HepG2 (cell line): ENCODE measurements around the gene SAMD8. TPM values are rescaled to one million over a fixed set of nuclear protein-coding genes. Genes with fewer than 3 reads are reported as not detected.

Source experiments
- ATAC-seq: fragments of 200-7000 bp; cut with Tn5 transposase; 3 replicates; pipeline ENCODE4 v1.9.1; 2020; ENCODE audit warnings: mild to moderate bottlenecking, moderate library complexity
- BruUV-seq: library from RNA; stranded (reverse); fragments of 400-500 nt; replicated peaks from 2 replicates; lab custom pipeline; 2021; lab: Mats Ljungman, UMichigan
- CTCF ChIA-PET: fragments of 300-600 bp; formaldehyde crosslinking; extraction: SDS; loops from one replicate; lab custom pipeline; 2021; ENCODE audit warnings: low total read pairs, inconsistent platforms, low intra/inter-chr PET ratio; lab: Yijun Ruan, JAX
- POLR2A ChIA-PET: fragments of 350-600 bp; sonication (Branson Sonifier 250); formaldehyde crosslinking; loops from one replicate; lab custom pipeline; 2020; ENCODE audit warnings: antibody characterized with exemption, inconsistent platforms; lab: Yijun Ruan, JAX
- DNase-seq: peaks from one replicate; pipeline ENCODE4 v3.0.0-alpha.2; 2015; ENCODE audit warnings: low spot score
- FAIRE-seq: peaks from 3 replicates; lab custom pipeline; 2011; peaks lifted over from hg19 to GRCh38; lab: Jason Lieb, UNC
- H2AFZ ChIP-seq: one replicate; pipeline ENCODE4 v1.6.1; 2011; ENCODE audit warnings: low read length, inconsistent platforms
- H3K27ac ChIP-seq: fragments of 300-600 bp; 3 replicates; pipeline ENCODE4 v1.8.0; 2011; ENCODE audit warnings: mixed run types, mild to moderate bottlenecking, mixed read lengths, low read length, inconsistent platforms; ENCODE audit not compliant: insufficient read depth; ENCODE audit errors: extremely low read length
- H3K27me3 ChIP-seq, 2 experiments: fragments of 200-600 bp in 1 of 2; 2 replicates in 1 of 2; 3 replicates in 1 of 2; pipeline versions ENCODE4 v1.6.0 to v1.8.0; 2011; ENCODE audit warnings: low read length in 2 of 2, mild to moderate bottlenecking in 2 of 2, moderate library complexity in 2 of 2, inconsistent platforms in 1 of 2; ENCODE audit not compliant: insufficient read depth in 2 of 2, control insufficient read depth in 1 of 2
- H3K36me3 ChIP-seq, 2 experiments: fragments of 200-600 bp in 1 of 2; replicated peaks in 1 of 2; 2 replicates in 1 of 2; 3 replicates in 1 of 2; pipeline versions ENCODE4 v1.5.1 to v1.8.0; 2011; ENCODE audit warnings: low read length in 2 of 2, inconsistent platforms in 1 of 2; ENCODE audit not compliant: insufficient read depth in 2 of 2, control insufficient read depth in 1 of 2
- H3K4me1 ChIP-seq: 2 replicates; pipeline ENCODE4 v1.5.1; 2012; ENCODE audit warnings: low read length, inconsistent platforms; ENCODE audit not compliant: insufficient read depth
- H3K4me2 ChIP-seq: 2 replicates; pipeline ENCODE4 v1.6.0; 2011; ENCODE audit warnings: low read depth, low read length, inconsistent platforms
- H3K4me3 ChIP-seq, 3 experiments: fragments of 200-600 bp in 1 of 3; sonication (generic), shearing (Covaris generic) in 1 of 3; replicated peaks in 1 of 3; 2 replicates each; pipeline ENCODE4 v1.5.1; 2011 to 2016; ENCODE audit warnings: low read length in 3 of 3, inconsistent platforms in 2 of 3, low read depth in 2 of 3, mild to moderate bottlenecking in 2 of 3, control low read depth in 1 of 3, mixed read lengths in 1 of 3; ENCODE audit not compliant: insufficient read depth in 1 of 3
- H3K79me2 ChIP-seq: one replicate; pipeline ENCODE4 v1.6.1; 2011; ENCODE audit warnings: low read length, inconsistent platforms; ENCODE audit not compliant: insufficient read depth
- H3K9ac ChIP-seq: 2 replicates; pipeline ENCODE4 v1.6.0; 2011; ENCODE audit warnings: mild to moderate bottlenecking, low read depth, low read length, inconsistent platforms; ENCODE audit not compliant: insufficient read depth
- H3K9me3 ChIP-seq: 2 replicates; pipeline ENCODE4 v1.5.1; 2012; ENCODE audit warnings: mild to moderate bottlenecking, low read length
- H4K20me1 ChIP-seq: 2 replicates; pipeline ENCODE4 v1.6.0; 2011; ENCODE audit warnings: inconsistent platforms, mild to moderate bottlenecking, low read length, moderate library complexity; ENCODE audit not compliant: insufficient read depth
- NCOA2 ChIP-seq: sonication (generic); formaldehyde crosslinking; IDR thresholded peaks from 2 replicates; pipeline ENCODE4 v1.8.0; 2022; ENCODE audit warnings: inconsistent platforms
- NFKBIZ ChIP-seq: IDR thresholded peaks from 2 replicates; pipeline ENCODE4 v1.6.1; 2018; ENCODE audit warnings: missing genetic modification reagents, missing compliant biosample characterization
- NR2F6 ChIP-seq, 2 experiments: IDR thresholded peaks; 2 replicates each; pipeline ENCODE4 v1.6.1; 2016; ENCODE audit warnings: antibody characterized with exemption in 1 of 2, mild to moderate bottlenecking in 1 of 2
- WGBS: methylation state at CpG from one replicate; pipeline ENCODE4 v1.1.6; 2017; ENCODE audit warnings: low lambda C conversion rate; 5-methylcytosine and 5-hydroxymethylcytosine counted together
- in situ Hi-C: cut with HindIII; loops from 2 replicates; pipeline ENCODE4 v1.10.0; 2017; ENCODE audit warnings: low pct_unique_long_range_greater_than_20kb; ENCODE audit not compliant: extremely low pct_ligation_motif_present
- intact Hi-C: fragments of 100-400 bp; cut with micrococcal nuclease; formaldehyde crosslinking; loops from one replicate; pipeline ENCODE4 v1.10.0; 2022; ENCODE audit not compliant: unreplicated experiment
- polyA plus RNA-seq, 8 experiments: library from polyadenylated mRNA; depleted of rRNA in 3 of 8; stranded (reverse) in 7 of 8; unstranded in 1 of 8; fragments of >200 nt; fragmentation: Illumina TruSeq in 4 of 8; extraction: Trizol in 4 of 8; gene quantifications; 2 replicates each; pipeline versions ENCODE4 v1.2.1 to v1.2.3, GENCODE V29; 2011 to 2016; ENCODE audit warnings: low read depth in 4 of 8, missing spikeins in 1 of 8, mixed read lengths in 1 of 8; ENCODE audit not compliant: insufficient read depth in 1 of 8
- total RNA-seq, 5 experiments: library from RNA; depleted of rRNA; stranded (reverse); fragments of >200 nt; fragmentation: Illumina TruSeq; extraction: Trizol; gene quantifications; 2 replicates each; pipeline ENCODE4 v1.2.3, GENCODE V29; 2016; ENCODE audit warnings: low read depth in 1 of 5
- TF ChIP-seq, protein P1 (sequence below): fragments of 450-650 bp; IDR thresholded peaks from 2 replicates; pipeline ENCODE4 v1.6.1; 2017; ENCODE audit warnings: mild to moderate bottlenecking
- TF ChIP-seq, protein P2 (sequence below): sonication (generic); formaldehyde crosslinking; IDR thresholded peaks from 2 replicates; pipeline ENCODE4 v1.4.0; 2020; ENCODE audit warnings: missing genetic modification reagents, mild to moderate bottlenecking, borderline replicate concordance
- TF ChIP-seq, protein P3 (sequence below): sonication (generic); formaldehyde crosslinking; IDR thresholded peaks from 2 replicates; pipeline ENCODE4 v1.5.0; 2020; ENCODE audit warnings: mild to moderate bottlenecking, missing genetic modification reagents, borderline replicate concordance

Gene SAMD8
- total and polyA plus RNA-seq, 2 of the 13 experiments (the other 11 are each of a cell fraction or from before 2014, with no cell fraction given): 10.4 to 13.2 TPM

DNA sequence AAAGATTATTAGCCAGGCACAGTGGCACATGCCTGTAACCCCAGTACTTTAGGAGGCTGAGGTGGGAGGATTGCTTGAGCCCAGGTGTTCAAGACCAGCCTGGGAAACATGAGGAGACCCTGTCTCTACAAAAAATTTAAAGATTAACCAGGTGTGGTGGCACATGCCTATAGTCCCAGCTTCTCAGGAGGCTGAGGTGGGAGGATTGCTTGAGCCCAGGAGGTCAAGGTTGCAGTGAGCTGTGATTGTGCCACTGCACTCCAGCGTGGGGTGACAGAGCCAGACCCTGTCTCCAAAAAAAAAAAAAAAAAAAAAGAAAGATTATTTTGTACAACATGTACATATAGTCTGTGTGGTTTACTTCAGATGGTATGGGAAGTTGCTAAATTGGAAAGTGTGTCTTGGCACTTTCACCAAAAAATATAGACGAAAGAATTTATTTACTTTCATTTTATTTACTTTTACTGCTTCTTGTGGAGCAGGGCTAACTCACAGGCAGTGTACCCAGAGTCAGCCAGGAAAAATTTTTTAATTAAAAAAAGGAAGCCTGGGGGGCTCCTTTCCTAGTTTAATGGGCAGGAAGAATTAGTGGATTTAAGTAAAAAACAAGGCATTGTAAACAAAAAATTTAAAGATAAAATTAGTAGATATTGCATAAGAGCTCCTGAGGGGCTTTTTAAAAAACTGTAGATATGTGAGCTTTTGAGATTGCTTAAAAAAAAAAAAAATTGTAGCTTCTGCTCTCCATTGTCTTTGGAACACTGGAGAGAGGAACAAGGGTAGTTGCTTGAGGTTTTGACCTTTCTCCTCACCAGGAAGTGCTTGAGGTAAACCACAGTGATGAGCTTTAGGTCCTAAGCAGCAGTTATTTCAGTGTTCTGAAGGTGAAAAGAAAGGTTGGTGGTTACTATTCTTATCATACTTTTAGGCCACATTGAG lies 54.5 kb downstream of the SAMD8 start:
- in situ Hi-C loops (no loop called here), intact Hi-C loops (no loop called here)
- BruUV-seq: no TSS peak
- no peak overlapping the region for H2AFZ ChIP-seq
- 20% methylated on average over 2 of the region's 2 CpGs for WGBS
- H3K27me3 ChIP-seq: no peaks in the 10 kb centered on the region
- H3K4me3 ChIP-seq: no peak overlapping the region
- ATAC-seq (no peak), DNase-seq (no peak), FAIRE-seq (no peak)
- H3K4me2 ChIP-seq: 0 out of 2 replicates have a peak overlapping the region, but pooled peaks have one; percentile 8
- POLR2A ChIA-PET: interaction anchor here (2.2 kb wide), 1 partner anchor 44 kb away, joined by 16 read pairs; the partner anchor contains the start of gene VDAC2
- CTCF ChIA-PET: interaction anchor here (1.0 kb wide), 1 partner anchor 11 kb away, joined by 3 read pairs; no protein-coding TSS in a partner anchor
- peaks cover 2% of the 10 kb centered on the region for H3K79me2 ChIP-seq
- no peaks in the 10 kb centered on the region for H4K20me1 ChIP-seq
- H3K9me3 ChIP-seq: no peaks in the 10 kb centered on the region
- H3K27ac ChIP-seq: peak overlapping the region; percentile 34
- H3K4me1 ChIP-seq: peaks cover 51% of the 10 kb centered on the region
- H3K9ac ChIP-seq: no peak overlapping the region
- peaks cover 3 to 4% of the 10 kb centered on the region in 2 experiments; a peak in 3 of 5 replicates for H3K36me3 ChIP-seq
- TF ChIP-seq, protein P1, sequence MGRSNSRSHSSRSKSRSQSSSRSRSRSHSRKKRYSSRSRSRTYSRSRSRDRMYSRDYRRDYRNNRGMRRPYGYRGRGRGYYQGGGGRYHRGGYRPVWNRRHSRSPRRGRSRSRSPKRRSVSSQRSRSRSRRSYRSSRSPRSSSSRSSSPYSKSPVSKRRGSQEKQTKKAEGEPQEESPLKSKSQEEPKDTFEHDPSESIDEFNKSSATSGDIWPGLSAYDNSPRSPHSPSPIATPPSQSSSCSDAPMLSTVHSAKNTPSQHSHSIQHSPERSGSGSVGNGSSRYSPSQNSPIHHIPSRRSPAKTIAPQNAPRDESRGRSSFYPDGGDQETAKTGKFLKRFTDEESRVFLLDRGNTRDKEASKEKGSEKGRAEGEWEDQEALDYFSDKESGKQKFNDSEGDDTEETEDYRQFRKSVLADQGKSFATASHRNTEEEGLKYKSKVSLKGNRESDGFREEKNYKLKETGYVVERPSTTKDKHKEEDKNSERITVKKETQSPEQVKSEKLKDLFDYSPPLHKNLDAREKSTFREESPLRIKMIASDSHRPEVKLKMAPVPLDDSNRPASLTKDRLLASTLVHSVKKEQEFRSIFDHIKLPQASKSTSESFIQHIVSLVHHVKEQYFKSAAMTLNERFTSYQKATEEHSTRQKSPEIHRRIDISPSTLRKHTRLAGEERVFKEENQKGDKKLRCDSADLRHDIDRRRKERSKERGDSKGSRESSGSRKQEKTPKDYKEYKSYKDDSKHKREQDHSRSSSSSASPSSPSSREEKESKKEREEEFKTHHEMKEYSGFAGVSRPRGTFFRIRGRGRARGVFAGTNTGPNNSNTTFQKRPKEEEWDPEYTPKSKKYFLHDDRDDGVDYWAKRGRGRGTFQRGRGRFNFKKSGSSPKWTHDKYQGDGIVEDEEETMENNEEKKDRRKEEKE: no peak
- no peak for TF ChIP-seq NFKBIZ (CRISPR knock-in tag)
- TF ChIP-seq, protein P2, sequence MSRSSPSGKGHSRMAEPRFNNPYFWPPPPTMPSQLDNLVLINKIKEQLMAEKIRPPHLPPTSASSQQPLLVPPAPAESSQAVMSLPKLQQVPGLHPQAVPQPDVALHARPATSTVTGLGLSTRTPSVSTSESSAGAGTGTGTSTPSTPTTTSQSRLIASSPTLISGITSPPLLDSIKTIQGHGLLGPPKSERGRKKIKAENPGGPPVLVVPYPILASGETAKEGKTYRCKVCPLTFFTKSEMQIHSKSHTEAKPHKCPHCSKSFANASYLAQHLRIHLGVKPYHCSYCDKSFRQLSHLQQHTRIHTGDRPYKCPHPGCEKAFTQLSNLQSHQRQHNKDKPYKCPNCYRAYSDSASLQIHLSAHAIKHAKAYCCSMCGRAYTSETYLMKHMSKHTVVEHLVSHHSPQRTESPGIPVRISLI (CRISPR knock-in tag): 0 out of 2 replicates have a peak, but pooled peaks have one; percentile 26
- 0 out of 2 replicates have a peak, but pooled peaks have one; percentile 10 for TF ChIP-seq NCOA2 (CRISPR knock-in tag)
- no peak for TF ChIP-seq NR2F6 (IDR thresholded peaks at IDR 0.05)
- TF ChIP-seq NR2F6 (CRISPR knock-in tag; IDR thresholded peaks at IDR 0.05): peak; percentile 76
- TF ChIP-seq, protein P3, sequence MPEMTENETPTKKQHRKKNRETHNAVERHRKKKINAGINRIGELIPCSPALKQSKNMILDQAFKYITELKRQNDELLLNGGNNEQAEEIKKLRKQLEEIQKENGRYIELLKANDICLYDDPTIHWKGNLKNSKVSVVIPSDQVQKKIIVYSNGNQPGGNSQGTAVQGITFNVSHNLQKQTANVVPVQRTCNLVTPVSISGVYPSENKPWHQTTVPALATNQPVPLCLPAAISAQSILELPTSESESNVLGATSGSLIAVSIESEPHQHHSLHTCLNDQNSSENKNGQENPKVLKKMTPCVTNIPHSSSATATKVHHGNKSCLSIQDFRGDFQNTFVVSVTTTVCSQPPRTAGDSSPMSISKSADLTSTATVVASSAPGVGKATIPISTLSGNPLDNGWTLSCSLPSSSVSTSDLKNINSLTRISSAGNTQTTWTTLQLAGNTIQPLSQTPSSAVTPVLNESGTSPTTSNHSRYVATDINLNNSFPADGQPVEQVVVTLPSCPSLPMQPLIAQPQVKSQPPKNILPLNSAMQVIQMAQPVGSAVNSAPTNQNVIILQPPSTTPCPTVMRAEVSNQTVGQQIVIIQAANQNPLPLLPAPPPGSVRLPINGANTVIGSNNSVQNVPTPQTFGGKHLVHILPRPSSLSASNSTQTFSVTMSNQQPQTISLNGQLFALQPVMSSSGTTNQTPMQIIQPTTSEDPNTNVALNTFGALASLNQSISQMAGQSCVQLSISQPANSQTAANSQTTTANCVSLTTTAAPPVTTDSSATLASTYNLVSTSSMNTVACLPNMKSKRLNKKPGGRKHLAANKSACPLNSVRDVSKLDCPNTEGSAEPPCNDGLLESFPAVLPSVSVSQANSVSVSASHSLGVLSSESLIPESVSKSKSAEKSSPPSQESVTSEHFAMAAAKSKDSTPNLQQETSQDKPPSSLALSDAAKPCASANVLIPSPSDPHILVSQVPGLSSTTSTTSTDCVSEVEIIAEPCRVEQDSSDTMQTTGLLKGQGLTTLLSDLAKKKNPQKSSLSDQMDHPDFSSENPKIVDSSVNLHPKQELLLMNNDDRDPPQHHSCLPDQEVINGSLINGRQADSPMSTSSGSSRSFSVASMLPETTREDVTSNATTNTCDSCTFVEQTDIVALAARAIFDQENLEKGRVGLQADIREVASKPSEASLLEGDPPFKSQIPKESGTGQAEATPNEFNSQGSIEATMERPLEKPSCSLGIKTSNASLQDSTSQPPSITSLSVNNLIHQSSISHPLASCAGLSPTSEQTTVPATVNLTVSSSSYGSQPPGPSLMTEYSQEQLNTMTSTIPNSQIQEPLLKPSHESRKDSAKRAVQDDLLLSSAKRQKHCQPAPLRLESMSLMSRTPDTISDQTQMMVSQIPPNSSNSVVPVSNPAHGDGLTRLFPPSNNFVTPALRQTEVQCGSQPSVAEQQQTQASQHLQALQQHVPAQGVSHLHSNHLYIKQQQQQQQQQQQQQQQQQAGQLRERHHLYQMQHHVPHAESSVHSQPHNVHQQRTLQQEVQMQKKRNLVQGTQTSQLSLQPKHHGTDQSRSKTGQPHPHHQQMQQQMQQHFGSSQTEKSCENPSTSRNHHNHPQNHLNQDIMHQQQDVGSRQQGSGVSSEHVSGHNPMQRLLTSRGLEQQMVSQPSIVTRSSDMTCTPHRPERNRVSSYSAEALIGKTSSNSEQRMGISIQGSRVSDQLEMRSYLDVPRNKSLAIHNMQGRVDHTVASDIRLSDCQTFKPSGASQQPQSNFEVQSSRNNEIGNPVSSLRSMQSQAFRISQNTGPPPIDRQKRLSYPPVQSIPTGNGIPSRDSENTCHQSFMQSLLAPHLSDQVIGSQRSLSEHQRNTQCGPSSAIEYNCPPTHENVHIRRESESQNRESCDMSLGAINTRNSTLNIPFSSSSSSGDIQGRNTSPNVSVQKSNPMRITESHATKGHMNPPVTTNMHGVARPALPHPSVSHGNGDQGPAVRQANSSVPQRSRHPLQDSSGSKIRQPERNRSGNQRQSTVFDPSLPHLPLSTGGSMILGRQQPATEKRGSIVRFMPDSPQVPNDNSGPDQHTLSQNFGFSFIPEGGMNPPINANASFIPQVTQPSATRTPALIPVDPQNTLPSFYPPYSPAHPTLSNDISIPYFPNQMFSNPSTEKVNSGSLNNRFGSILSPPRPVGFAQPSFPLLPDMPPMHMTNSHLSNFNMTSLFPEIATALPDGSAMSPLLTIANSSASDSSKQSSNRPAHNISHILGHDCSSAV (CRISPR knock-in tag): no peak
